Prostate gland (tissue), 2 donors: ENCODE data around the gene GSS.

Source experiments
- CTCF ChIP-seq, 4 experiments: fragments of 200-600 bp in 2 of 4; fragments of 450-650 bp in 2 of 4; sonication (generic) in 2 of 4; IDR thresholded peaks; 1 replicate in 3 of 4; 2 replicates in 1 of 4; pipeline ENCODE4 v1.5.1; 2016 to 2019; ENCODE audit warnings: antibody characterized with exemption in 4 of 4, mild to moderate bottlenecking in 2 of 4, moderate library complexity in 2 of 4
- POLR2A ChIP-seq: fragments of 450-650 bp; IDR thresholded peaks from one replicate; pipeline ENCODE4 v1.6.1; 2016; ENCODE audit warnings: antibody characterized with exemption, mild to moderate bottlenecking
- POLR2AphosphoS5 ChIP-seq: sonication (generic); formaldehyde crosslinking; IDR thresholded peaks from one replicate; pipeline ENCODE4 v1.6.1; 2017; ENCODE audit warnings: antibody characterized with exemption

GRCh38 chr20:35001596-35002362 lies 46.2 kb upstream of the GSS start:
- TF ChIP-seq CTCF (IDR thresholded peaks at IDR 0.05) (no peak), POLR2A (no peak), POLR2AphosphoS5 (no peak)
